LNCaP clone FGC (cell line): ENCODE data around the gene PRPF19.

Experiments used
- DNase-seq: peaks from one replicate; pipeline ENCODE4 v3.0.0-alpha.2; 2011; ENCODE audit warnings: low read depth
- H3K4me3 ChIP-seq: 2 replicates; pipeline ENCODE4 v1.5.1; 2011; ENCODE audit warnings: mild to moderate bottlenecking, low read depth, low read length, control low read depth
- CTCF ChIP-seq: IDR thresholded peaks from 2 replicates; pipeline ENCODE4 v1.5.1; 2012; ENCODE audit warnings: mild to moderate bottlenecking; ENCODE audit not compliant: control insufficient read depth, insufficient read depth; ENCODE audit errors: extremely low read depth

Gene PRPF19

GRCh38 chr11:60878245-60879101 is 27.9 kb downstream of the PRPF19 start:
- no peak overlapping the region for H3K4me3 ChIP-seq
- no peak for TF ChIP-seq CTCF
- no peak for DNase-seq

GRCh38 chr11:60876168-60876485 is 30.3 kb downstream of the PRPF19 start:
- no peak for TF ChIP-seq CTCF
- no peak for DNase-seq
- H3K4me3 ChIP-seq, result no peak overlapping the region

- H3K4me3 ChIP-seq, result no peak overlapping the region
- no peak for TF ChIP-seq CTCF
- no peak for DNase-seq
These were observed 30.8 kb downstream of the PRPF19 start for GRCh38 chr11:60875366-60876167.

GRCh38 chr11:60874421-60875365 is 31.7 kb downstream of the PRPF19 start:
- DNase-seq, result no peak
- no peak for TF ChIP-seq CTCF
- no peak overlapping the region for H3K4me3 ChIP-seq

- no peak for TF ChIP-seq CTCF
- DNase-seq, result no peak
- H3K4me3 ChIP-seq, result no peak overlapping the region
These were observed 32.9 kb downstream of the PRPF19 start for GRCh38 chr11:60873533-60873932.

GRCh38 chr11:60872961-60873524 is 33.3 kb downstream of the PRPF19 start:
- H3K4me3 ChIP-seq, result no peak overlapping the region
- no peak for TF ChIP-seq CTCF

More at GRCh38 chr11:60872961-60873524, 33.3 kb downstream of the PRPF19 start:
- no peak for DNase-seq
